H1 (cell line): ENCODE measurements around the gene CACNG5.

ENCODE experiments used
- CEBPB ChIP-seq: IDR thresholded peaks from 2 replicates; pipeline ENCODE4 v1.6.1; 2012; ENCODE audit warnings: low read depth, low read length
- CREB1 ChIP-seq: IDR thresholded peaks from 2 replicates; pipeline ENCODE4 v1.6.1; 2012; ENCODE audit warnings: inconsistent platforms
- GTF2F1 ChIP-seq: IDR thresholded peaks from 2 replicates; pipeline ENCODE4 v1.6.1; 2012; ENCODE audit warnings: low read depth, low read length, improper control_type of control experiment, borderline replicate concordance
- KDM1A ChIP-seq: fragments of 200-600, 300-600 bp; sonication (generic); IDR thresholded peaks from 2 replicates; pipeline ENCODE4 v1.7.1; 2016; ENCODE audit warnings: mild to moderate bottlenecking, low read length, borderline replicate concordance
- POLR2A ChIP-seq, 2 experiments: IDR thresholded peaks; 1 replicate in 1 of 2; 2 replicates in 1 of 2; pipeline ENCODE4 v1.6.1; 2011; ENCODE audit warnings: low read depth in 2 of 2, low read length in 2 of 2, mild to moderate bottlenecking in 2 of 2; ENCODE audit errors: control extremely low read depth in 1 of 2
- POU5F1 ChIP-seq: IDR thresholded peaks from 2 replicates; pipeline ENCODE4 v1.6.1; 2011; ENCODE audit warnings: low read depth, mild to moderate bottlenecking, low read length, moderate library complexity
- RAD21 ChIP-seq, 2 experiments: IDR thresholded peaks in 1 of 2; conservative IDR thresholded peaks in 1 of 2; 2 replicates each; pipeline ENCODE4 v1.6.1; 2011; ENCODE audit warnings: low read depth in 2 of 2, low read length in 2 of 2, improper control_type of control experiment in 1 of 2, inconsistent platforms in 1 of 2, mild to moderate bottlenecking in 1 of 2, moderate library complexity in 1 of 2
- TAF1 ChIP-seq: IDR thresholded peaks from 2 replicates; pipeline ENCODE4 v1.6.1; 2011; ENCODE audit warnings: mild to moderate bottlenecking, low read depth, low read length
- USF2 ChIP-seq: IDR thresholded peaks from 2 replicates; pipeline ENCODE4 v1.6.1; 2011; ENCODE audit warnings: low read length, improper control_type of control experiment
- ZNF274 ChIP-seq: IDR thresholded peaks from 2 replicates; pipeline ENCODE4 v1.7.0; 2012; ENCODE audit warnings: low read length, borderline replicate concordance; ENCODE audit errors: extremely low read depth
- TF ChIP-seq, protein P1 (sequence below), 3 experiments: IDR thresholded peaks; 1 replicate in 2 of 3; 2 replicates in 1 of 3; pipeline versions ENCODE4 v1.5.1 to v1.6.1; 2011; ENCODE audit warnings: low read length in 3 of 3, mild to moderate bottlenecking in 3 of 3, inconsistent platforms in 2 of 3, low read depth in 1 of 3, moderate library complexity in 1 of 3; ENCODE audit not compliant: insufficient read depth in 1 of 3; ENCODE audit errors: control extremely low read depth in 1 of 3

GRCh38 chr17:66795486-66795885 is 39.4 kb upstream of the CACNG5 start:
- TF ChIP-seq RAD21 (IDR thresholded peaks at IDR 0.05 in 1 of 2, conservative IDR thresholded peaks at IDR 0.05 in 1 of 2; ENCODE audit: low read depth in 2 of 2, low read length in 2 of 2) (no peak), TAF1 (no peak), GTF2F1 (no peak), CREB1 (no peak), CEBPB (no peak), ZNF274 (no peak), KDM1A (no peak), USF2 (no peak), POLR2A (IDR thresholded peaks at IDR 0.05; ENCODE audit: control extremely low read depth in 1 of 2, low read depth in 2 of 2, low read length in 2 of 2) (no peak), POU5F1 (no peak)
- TF ChIP-seq, protein P1, sequence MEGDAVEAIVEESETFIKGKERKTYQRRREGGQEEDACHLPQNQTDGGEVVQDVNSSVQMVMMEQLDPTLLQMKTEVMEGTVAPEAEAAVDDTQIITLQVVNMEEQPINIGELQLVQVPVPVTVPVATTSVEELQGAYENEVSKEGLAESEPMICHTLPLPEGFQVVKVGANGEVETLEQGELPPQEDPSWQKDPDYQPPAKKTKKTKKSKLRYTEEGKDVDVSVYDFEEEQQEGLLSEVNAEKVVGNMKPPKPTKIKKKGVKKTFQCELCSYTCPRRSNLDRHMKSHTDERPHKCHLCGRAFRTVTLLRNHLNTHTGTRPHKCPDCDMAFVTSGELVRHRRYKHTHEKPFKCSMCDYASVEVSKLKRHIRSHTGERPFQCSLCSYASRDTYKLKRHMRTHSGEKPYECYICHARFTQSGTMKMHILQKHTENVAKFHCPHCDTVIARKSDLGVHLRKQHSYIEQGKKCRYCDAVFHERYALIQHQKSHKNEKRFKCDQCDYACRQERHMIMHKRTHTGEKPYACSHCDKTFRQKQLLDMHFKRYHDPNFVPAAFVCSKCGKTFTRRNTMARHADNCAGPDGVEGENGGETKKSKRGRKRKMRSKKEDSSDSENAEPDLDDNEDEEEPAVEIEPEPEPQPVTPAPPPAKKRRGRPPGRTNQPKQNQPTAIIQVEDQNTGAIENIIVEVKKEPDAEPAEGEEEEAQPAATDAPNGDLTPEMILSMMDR (IDR thresholded peaks at IDR 0.05; ENCODE audit: control extremely low read depth in 1 of 3, insufficient read depth in 1 of 3, low read depth in 1 of 3, low read length in 3 of 3) = no peak
